Superior temporal gyrus (tissue), 1 donor: ENCODE results near the gene SSU72.
"Not testable (repeated sequence)": the region's sequence is repeated elsewhere in the genome, so short reads cannot be mapped to it uniquely, and the experiment has no call there.

Experiments used
- DNase-seq: peaks from one replicate; pipeline ENCODE4 v3.0.0-alpha.2; 2016; ENCODE audit errors: extremely low spot score

SSU72 gene

GRCh38 chr1:1540818-1541628 is 33.6 kb downstream of the SSU72 start:
- DNase-seq: no peak

- peak; percentile 64 for DNase-seq
These were observed 34.4 kb downstream of the SSU72 start, which contains the start of gene TMEM240 for GRCh38 chr1:1540090-1540817. Gene TMEM240, minus strand, starts transcription at chr1:1540624. Its CDS starts 278 bp downstream, at chr1:1540346.

- DNase-seq: no peak
These were observed 35.2 kb downstream of the SSU72 start for GRCh38 chr1:1539310-1540089.

- no peak for DNase-seq
These were observed 35.7 kb downstream of the SSU72 start for GRCh38 chr1:1538989-1539309.

GRCh38 chr1:1538334-1538733 is 36.3 kb downstream of the SSU72 start:
- no peak for DNase-seq

- peak; percentile 13 for DNase-seq
These were observed 36.9 kb downstream of the SSU72 start for GRCh38 chr1:1537626-1538250.

GRCh38 chr1:1536938-1537546 is 37.6 kb downstream of the SSU72 start:
- no peak for DNase-seq

GRCh38 chr1:1536019-1536937 is 38.4 kb downstream of the SSU72 start:
- DNase-seq: no peak

- DNase-seq: no peak
These were observed 39.3 kb downstream of the SSU72 start for GRCh38 chr1:1535201-1536018.

- DNase-seq: no peak
These were observed 40.1 kb downstream of the SSU72 start for GRCh38 chr1:1534401-1535154.

GRCh38 chr1:1533894-1534291 is 40.8 kb downstream of the SSU72 start:
- DNase-seq: not testable (repeated sequence)

- not testable (repeated sequence) for DNase-seq
These were observed 41.3 kb downstream of the SSU72 start for GRCh38 chr1:1533176-1533893.

- DNase-seq: no peak
These were observed 42.7 kb downstream of the SSU72 start for GRCh38 chr1:1531947-1532346.

GRCh38 chr1:1529936-1530335 is 44.7 kb downstream of the SSU72 start:
- DNase-seq: no peak

- no peak for DNase-seq
These were observed 45.3 kb downstream of the SSU72 start for GRCh38 chr1:1529321-1529720.

- DNase-seq: no peak
These were observed 46.1 kb downstream of the SSU72 start for GRCh38 chr1:1528301-1529267.
